H1 (cell line): Measurements from ENCODE around the gene HNF1B. TPM values are rescaled to one million over a fixed set of nuclear protein-coding genes. Genes with fewer than 3 reads are reported as not detected.

Source experiments
- ATF2 ChIP-seq: IDR thresholded peaks from 2 replicates; pipeline ENCODE4 v1.6.1; 2012; ENCODE audit warnings: low read length, inconsistent platforms
- BACH1 ChIP-seq: IDR thresholded peaks from 2 replicates; pipeline ENCODE4 v1.6.1; 2012; ENCODE audit warnings: low read length, improper control_type of control experiment
- EP300 ChIP-seq, 2 experiments: IDR thresholded peaks; 1 replicate in 1 of 2; 2 replicates in 1 of 2; pipeline ENCODE4 v1.6.1; 2011 to 2012; ENCODE audit warnings: low read depth in 2 of 2, low read length in 2 of 2, mild to moderate bottlenecking in 2 of 2, borderline replicate concordance in 1 of 2, inconsistent platforms in 1 of 2, moderate library complexity in 1 of 2
- PHF8 ChIP-seq: fragments of 200-600 bp; sonication (generic); conservative IDR thresholded peaks from 2 replicates; pipeline ENCODE4 v1.7.1; 2012; ENCODE audit warnings: low read depth, mild to moderate bottlenecking, inconsistent platforms, low read length, moderate library complexity
- RBBP5 ChIP-seq: IDR thresholded peaks from 2 replicates; pipeline ENCODE4 v1.7.1; 2012; ENCODE audit warnings: low read depth, mild to moderate bottlenecking, inconsistent platforms, low read length, moderate library complexity, borderline replicate concordance
- SIRT6 ChIP-seq: IDR thresholded peaks from one replicate; pipeline ENCODE4 v1.7.1; 2012; ENCODE audit warnings: low read length, inconsistent platforms
- TAF1 ChIP-seq: IDR thresholded peaks from 2 replicates; pipeline ENCODE4 v1.6.1; 2011; ENCODE audit warnings: mild to moderate bottlenecking, low read depth, low read length
- polyA plus RNA-seq, 7 experiments: library from polyadenylated mRNA; depleted of rRNA in 3 of 7; stranded (reverse) in 5 of 7; unstranded in 2 of 7; fragments of >200 nt in 5 of 7; fragments of 200-250 nt in 2 of 7; gene quantifications; 1 replicate in 5 of 7; 2 replicates in 1 of 7; 4 replicates in 1 of 7; pipeline versions ENCODE4 v1.2.1 to v1.2.3, GENCODE V29; 2011 to 2013; ENCODE audit warnings: missing spikeins in 2 of 7, mixed read lengths in 2 of 7
- total RNA-seq: library from RNA; stranded (reverse); fragmentation: NEBNext Ultra II Directional; extraction: Animal tissue kit (Norgen Biotek cat#: 25700); gene quantifications from 2 replicates; pipeline ENCODE4 v1.2.1, GENCODE V29; 2021

Gene HNF1B
- total and polyA plus RNA-seq, 2 of the 8 experiments (the other 6 are each of a cell fraction or from before 2014, with no cell fraction given), result 0.13 to 0.30 TPM

- TF ChIP-seq EP300 (IDR thresholded peaks at IDR 0.05; ENCODE audit: borderline replicate concordance in 1 of 2, low read depth in 2 of 2, low read length in 2 of 2) (no peak), ATF2 (no peak), RBBP5 (no peak), TAF1 (no peak), SIRT6 (no peak), BACH1 (no peak), PHF8 (no peak)
- TF ChIP-seq, all 59 proteins: peak for 7
Measured at GRCh38 chr17:37743875-37744632, 805 bp downstream of the HNF1B start (continued).
